Activated T-cell treated with anti-CD3 and anti-CD28 coated beads, Interleukin-2, amount 50 U/mL, for 24 hours (primary cell): Measurements from ENCODE around the gene FZD1.

ENCODE experiments used
- DNase-seq: peaks from one replicate; pipeline ENCODE4 v3.0.0-alpha.2; 2020
- H3K27ac Mint-ChIP-seq: 2 replicates; pipeline ENCODE4 v1.8.0; 2020; ENCODE audit warnings: mild to moderate bottlenecking, mixed read lengths
- H3K27me3 Mint-ChIP-seq: 2 replicates; pipeline ENCODE4 v1.8.0; 2020; ENCODE audit warnings: mixed read lengths
- H3K36me3 Mint-ChIP-seq: 2 replicates; pipeline ENCODE4 v1.8.0; 2020; ENCODE audit warnings: low read depth, mixed read lengths
- H3K4me1 Mint-ChIP-seq: 2 replicates; pipeline ENCODE4 v1.8.0; 2020; ENCODE audit warnings: low read depth, mixed read lengths
- H3K4me3 Mint-ChIP-seq: 2 replicates; pipeline ENCODE4 v1.8.0; 2020; ENCODE audit warnings: mild to moderate bottlenecking, moderate library complexity, mixed read lengths
- H3K9me3 Mint-ChIP-seq: 2 replicates; pipeline ENCODE4 v1.8.0; 2020; ENCODE audit warnings: mixed read lengths

FZD1 gene

GRCh38 chr7:91285696-91286355, 21.6 kb downstream of the FZD1 start:
- Mint-ChIP-seq H3K36me3 (no peaks in the 10 kb centered on the region), H3K27ac (no peak overlapping the region), H3K4me3 (no peak overlapping the region)

GRCh38 chr7:91286432-91286831, 22.2 kb downstream of the FZD1 start:
- Mint-ChIP-seq H3K4me1 (no peaks in the 10 kb centered on the region), H3K4me3 (no peak overlapping the region), H3K36me3 (no peaks in the 10 kb centered on the region), H3K9me3 (no peaks in the 10 kb centered on the region), H3K27me3 (peaks cover 11% of the 10 kb centered on the region), H3K27ac (no peak overlapping the region)
- no peak for DNase-seq

More at GRCh38 chr7:91285696-91286355, 21.6 kb downstream of the FZD1 start:
- no peaks in the 10 kb centered on the region for H3K4me1 Mint-ChIP-seq
- no peak for DNase-seq
- no peaks in the 10 kb centered on the region for H3K9me3 Mint-ChIP-seq
- peaks cover 11% of the 10 kb centered on the region for H3K27me3 Mint-ChIP-seq

GRCh38 chr7:91287371-91288084, 23.3 kb downstream of the FZD1 start:
- no peaks in the 10 kb centered on the region for H3K36me3 Mint-ChIP-seq
- no peaks in the 10 kb centered on the region for H3K9me3 Mint-ChIP-seq
- peaks cover 11% of the 10 kb centered on the region for H3K27me3 Mint-ChIP-seq
- H3K27ac Mint-ChIP-seq = no peak overlapping the region
- DNase-seq = no peak
- H3K4me3 Mint-ChIP-seq = no peak overlapping the region
- H3K4me1 Mint-ChIP-seq = no peaks in the 10 kb centered on the region

GRCh38 chr7:91288208-91288824, 24.1 kb downstream of the FZD1 start:
- Mint-ChIP-seq H3K4me1 (no peaks in the 10 kb centered on the region), H3K9me3 (no peaks in the 10 kb centered on the region), H3K27me3 (peaks cover 3% of the 10 kb centered on the region), H3K36me3 (no peaks in the 10 kb centered on the region), H3K27ac (no peak overlapping the region), H3K4me3 (no peak overlapping the region)
- DNase-seq = no peak

GRCh38 chr7:91289633-91290254, 25.5 kb downstream of the FZD1 start:
- no peaks in the 10 kb centered on the region for H3K4me1 Mint-ChIP-seq
- H3K36me3 Mint-ChIP-seq = no peaks in the 10 kb centered on the region
- no peaks in the 10 kb centered on the region for H3K9me3 Mint-ChIP-seq
- no peak overlapping the region for H3K4me3 Mint-ChIP-seq
- H3K27me3 Mint-ChIP-seq = no peaks in the 10 kb centered on the region
- no peak overlapping the region for H3K27ac Mint-ChIP-seq
- DNase-seq = no peak

- H3K4me3 Mint-ChIP-seq = no peak overlapping the region
- H3K27ac Mint-ChIP-seq = no peak overlapping the region
- no peaks in the 10 kb centered on the region for H3K36me3 Mint-ChIP-seq
- H3K4me1 Mint-ChIP-seq = no peaks in the 10 kb centered on the region
- no peaks in the 10 kb centered on the region for H3K9me3 Mint-ChIP-seq
- H3K27me3 Mint-ChIP-seq = no peaks in the 10 kb centered on the region
- no peak for DNase-seq
These were observed 27.1 kb downstream of the FZD1 start for GRCh38 chr7:91291302-91291701.

- Mint-ChIP-seq H3K9me3 (no peaks in the 10 kb centered on the region), H3K4me1 (no peaks in the 10 kb centered on the region), H3K27ac (no peak overlapping the region), H3K4me3 (no peak overlapping the region), H3K36me3 (no peaks in the 10 kb centered on the region), H3K27me3 (no peaks in the 10 kb centered on the region)
- DNase-seq = no peak
These were observed 27.7 kb downstream of the FZD1 start for GRCh38 chr7:91291902-91292301.

- Mint-ChIP-seq H3K27me3 (no peaks in the 10 kb centered on the region), H3K4me3 (no peak overlapping the region), H3K27ac (no peak overlapping the region), H3K36me3 (no peaks in the 10 kb centered on the region), H3K4me1 (no peaks in the 10 kb centered on the region), H3K9me3 (no peaks in the 10 kb centered on the region)
- no peak for DNase-seq
These were observed 28.3 kb downstream of the FZD1 start for GRCh38 chr7:91292506-91292905.

- no peaks in the 10 kb centered on the region for H3K27me3 Mint-ChIP-seq
- H3K36me3 Mint-ChIP-seq = no peaks in the 10 kb centered on the region
- DNase-seq = no peak
- H3K9me3 Mint-ChIP-seq = no peaks in the 10 kb centered on the region
- no peak overlapping the region for H3K4me3 Mint-ChIP-seq
- no peaks in the 10 kb centered on the region for H3K4me1 Mint-ChIP-seq
- H3K27ac Mint-ChIP-seq = no peak overlapping the region
These were observed 28.9 kb downstream of the FZD1 start for GRCh38 chr7:91293136-91293535.

GRCh38 chr7:91293840-91294239, 29.6 kb downstream of the FZD1 start:
- no peak for DNase-seq
- no peaks in the 10 kb centered on the region for H3K36me3 Mint-ChIP-seq
- H3K27ac Mint-ChIP-seq = no peak overlapping the region
- H3K9me3 Mint-ChIP-seq = no peaks in the 10 kb centered on the region
- H3K4me3 Mint-ChIP-seq = no peak overlapping the region
- no peaks in the 10 kb centered on the region for H3K27me3 Mint-ChIP-seq
- H3K4me1 Mint-ChIP-seq = no peaks in the 10 kb centered on the region

- Mint-ChIP-seq H3K27me3 (no peaks in the 10 kb centered on the region), H3K4me1 (no peaks in the 10 kb centered on the region), H3K4me3 (no peak overlapping the region), H3K9me3 (no peaks in the 10 kb centered on the region), H3K36me3 (no peaks in the 10 kb centered on the region), H3K27ac (no peak overlapping the region)
- no peak for DNase-seq
These were observed 30.5 kb downstream of the FZD1 start for GRCh38 chr7:91294639-91295220.

- Mint-ChIP-seq H3K36me3 (no peaks in the 10 kb centered on the region), H3K9me3 (no peaks in the 10 kb centered on the region), H3K4me3 (no peak overlapping the region), H3K27ac (no peak overlapping the region), H3K4me1 (no peaks in the 10 kb centered on the region), H3K27me3 (no peaks in the 10 kb centered on the region)
- no peak for DNase-seq
These were observed 31.3 kb downstream of the FZD1 start for GRCh38 chr7:91295576-91295975.

GRCh38 chr7:91297939-91298338, 33.7 kb downstream of the FZD1 start:
- no peaks in the 10 kb centered on the region for H3K27me3 Mint-ChIP-seq
- H3K27ac Mint-ChIP-seq = no peak overlapping the region
- DNase-seq = no peak
- no peaks in the 10 kb centered on the region for H3K36me3 Mint-ChIP-seq
- H3K4me1 Mint-ChIP-seq = no peaks in the 10 kb centered on the region
- H3K9me3 Mint-ChIP-seq = no peaks in the 10 kb centered on the region
- no peak overlapping the region for H3K4me3 Mint-ChIP-seq

GRCh38 chr7:91299952-91300775, 35.9 kb downstream of the FZD1 start:
- Mint-ChIP-seq H3K36me3 (no peaks in the 10 kb centered on the region), H3K27me3 (no peaks in the 10 kb centered on the region), H3K27ac (no peak overlapping the region), H3K9me3 (no peaks in the 10 kb centered on the region), H3K4me1 (no peaks in the 10 kb centered on the region), H3K4me3 (no peak overlapping the region)
- no peak for DNase-seq
